Measurements from ENCODE around the gene GJA9. TPM values are rescaled to one million over a fixed set of nuclear protein-coding genes. Genes with fewer than 3 reads are reported as not detected.
A peak's percentile ranks its signal among the peaks of the same experiment; 100 is the strongest.

Gene GJA9
- total and polyA plus RNA-seq, 12 donors: not detected

- peak; percentile 76 to 85 (median 82) for ATAC-seq
- TF ChIP-seq CTCF (IDR thresholded peaks at IDR 0.05): peak; percentile 59 to 90 (median 85)
These were observed 46.2 kb downstream of the GJA9 start for GRCh38 chr1:38834937-38835827.

GRCh38 chr1:38834221-38834782, 47.1 kb downstream of the GJA9 start:
- no peak for ATAC-seq
- Histone ChIP-seq H3K27me3 (peaks cover 0 to 27% (median 7%) of the 10 kb centered on the region in 7 donors), H3K36me3 (peaks cover 0 to 26% (median 13%) of the 10 kb centered on the region in 9 donors), H3K4me1 (peaks cover 0 to 16% (median 6%) of the 10 kb centered on the region in 9 donors), H3K9me3 (no peaks in the 10 kb centered on the region), H3K4me3 (no peak overlapping the region), H3K27ac (no peak overlapping the region)
- DNase-seq: no peak
- intact Hi-C loops (cut with DNase I): loop anchor here in 8 of 10 donors (5.0 to 10.0 kb wide), 4 partner anchors 227 to 810 kb away; partner anchors contain the start of gene POU3F1 (in 1 of the 8)
- TF ChIP-seq CTCF (IDR thresholded peaks at IDR 0.05): no peak
- WGBS, 2 donors: 87% methylated on average over 3 of the region's 3 CpGs

More at GRCh38 chr1:38834937-38835827, 46.2 kb downstream of the GJA9 start:
- Histone ChIP-seq H3K27me3 (peaks cover 0 to 18% (median 7%) of the 10 kb centered on the region in 7 donors), H3K4me3 (no peak overlapping the region), H3K9me3 (no peaks in the 10 kb centered on the region), H3K27ac (no peak overlapping the region), H3K36me3 (peaks cover 0 to 33% (median 14%) of the 10 kb centered on the region in 9 donors), H3K4me1 (peaks cover 0 to 22% (median 15%) of the 10 kb centered on the region in 9 donors)
- intact Hi-C loops (cut with DNase I): loop anchor here in 9 of 10 donors (5.0 to 10.0 kb wide), 5 partner anchors 228 to 810 kb away; partner anchors contain the start of gene POU3F1 (in 1 of the 9)
- WGBS, 2 donors: 32 to 35% methylated on average over 3 of the region's 3 CpGs
- peak in 1 of 2 donors; percentile 73 for DNase-seq

GRCh38 chr1:38833146-38833545, 48.2 kb downstream of the GJA9 start:
- DNase-seq (no peak), ATAC-seq (no peak)
- WGBS, 2 donors: 57 to 63% methylated on average over 3 of the region's 3 CpGs
- Histone ChIP-seq H3K4me3 (no peak overlapping the region), H3K36me3 (peaks cover 0 to 15% (median 1%) of the 10 kb centered on the region in 9 donors), H3K27ac (no peak overlapping the region), H3K9me3 (no peaks in the 10 kb centered on the region), H3K4me1 (peaks cover 0 to 13% (median 0%) of the 10 kb centered on the region in 9 donors), H3K27me3 (peaks cover 0 to 30% (median 10%) of the 10 kb centered on the region in 7 donors)
- intact Hi-C loops (cut with DNase I): loop anchor here in 8 of 10 donors (5.0 to 10.0 kb wide), 4 partner anchors 226 to 808 kb away; partner anchors contain the start of gene POU3F1 (in 1 of the 8)
- no peak for TF ChIP-seq CTCF (IDR thresholded peaks at IDR 0.05)

- intact Hi-C loops (cut with DNase I): loop anchor here in 8 of 10 donors (5.0 to 10.0 kb wide), 4 partner anchors 225 to 808 kb away; partner anchors contain the start of gene POU3F1 (in 1 of the 8)
- Histone ChIP-seq H3K36me3 (peaks cover 0 to 8% (median 0%) of the 10 kb centered on the region in 9 donors), H3K9me3 (no peaks in the 10 kb centered on the region), H3K4me1 (peaks cover 0 to 13% (median 0%) of the 10 kb centered on the region in 9 donors), H3K27me3 (peaks cover 0 to 30% (median 11%) of the 10 kb centered on the region in 7 donors), H3K27ac (no peak overlapping the region), H3K4me3 (no peak overlapping the region)
- DNase-seq: no peak
- TF ChIP-seq CTCF (IDR thresholded peaks at IDR 0.05): no peak
- WGBS, 2 donors: 77 to 84% methylated on average over 3 of the region's 3 CpGs
- ATAC-seq: no peak
These were observed 49.0 kb downstream of the GJA9 start for GRCh38 chr1:38832370-38832734.
